Measurements from ENCODE around the gene HCFC1. TPM values are rescaled to one million over a fixed set of nuclear protein-coding genes. Genes with fewer than 3 reads are reported as not detected.
A peak's percentile ranks its signal among the peaks of the same experiment; 100 is the strongest.

The HCFC1 gene
- total and polyA plus RNA-seq, 2 experiments from 2014 or later: 18.9 to 25.0 TPM

DNA sequence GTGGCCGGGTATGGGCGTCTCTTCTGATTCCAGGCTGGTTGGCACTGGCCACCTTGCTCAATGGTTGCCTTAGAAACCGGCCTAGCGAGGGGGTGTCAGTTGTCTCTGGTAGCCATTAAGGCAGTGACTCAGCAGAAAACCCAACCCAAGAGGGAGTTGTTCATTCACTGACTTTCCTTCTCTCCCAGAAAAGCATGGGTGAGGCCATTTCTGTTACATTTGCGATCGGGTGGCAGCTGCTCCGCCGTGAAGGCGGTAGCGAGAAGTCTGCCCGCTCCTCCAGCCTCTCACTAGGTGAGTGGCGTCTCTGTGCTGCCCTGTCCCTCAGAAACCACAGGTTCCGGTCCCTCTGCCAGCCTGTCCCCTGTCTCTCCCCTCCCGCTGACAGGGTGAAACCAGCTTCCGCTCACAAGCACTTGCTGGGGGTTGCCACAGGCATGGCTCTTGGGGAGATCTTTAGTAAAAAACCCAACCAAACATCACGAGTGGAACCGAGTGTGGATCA, 30.6 kb upstream of the HCFC1 start:
- Histone ChIP-seq H3K27me3 (no peaks in the 10 kb centered on the region), H3K4me2 (no peak overlapping the region), H3K36me3 (replicated peaks; ENCODE audit: insufficient read depth, low read depth) (no peaks in the 10 kb centered on the region), H3K79me2 (no peaks in the 10 kb centered on the region), H2AFZ (no peak overlapping the region), H3K9me2 (replicated peaks; ENCODE audit: insufficient read depth) (no peaks in the 10 kb centered on the region), H3K4me3 (no peak overlapping the region), H3K27ac (no peak overlapping the region), H3K9me3 (ENCODE audit: low read depth) (no peaks in the 10 kb centered on the region), H4K20me1 (ENCODE audit: insufficient read depth, poor library complexity, severe bottlenecking) (no peaks in the 10 kb centered on the region), H3K4me1 (ENCODE audit: insufficient read depth) (no peaks in the 10 kb centered on the region)
- DNase-seq (ENCODE audit: low spot score): peak; percentile 35
- 88% methylated on average over 17 of the region's 17 CpGs for WGBS (ENCODE audit: low lambda C conversion rate, missing lambda C conversion rate)
- TF ChIP-seq, protein P1, sequence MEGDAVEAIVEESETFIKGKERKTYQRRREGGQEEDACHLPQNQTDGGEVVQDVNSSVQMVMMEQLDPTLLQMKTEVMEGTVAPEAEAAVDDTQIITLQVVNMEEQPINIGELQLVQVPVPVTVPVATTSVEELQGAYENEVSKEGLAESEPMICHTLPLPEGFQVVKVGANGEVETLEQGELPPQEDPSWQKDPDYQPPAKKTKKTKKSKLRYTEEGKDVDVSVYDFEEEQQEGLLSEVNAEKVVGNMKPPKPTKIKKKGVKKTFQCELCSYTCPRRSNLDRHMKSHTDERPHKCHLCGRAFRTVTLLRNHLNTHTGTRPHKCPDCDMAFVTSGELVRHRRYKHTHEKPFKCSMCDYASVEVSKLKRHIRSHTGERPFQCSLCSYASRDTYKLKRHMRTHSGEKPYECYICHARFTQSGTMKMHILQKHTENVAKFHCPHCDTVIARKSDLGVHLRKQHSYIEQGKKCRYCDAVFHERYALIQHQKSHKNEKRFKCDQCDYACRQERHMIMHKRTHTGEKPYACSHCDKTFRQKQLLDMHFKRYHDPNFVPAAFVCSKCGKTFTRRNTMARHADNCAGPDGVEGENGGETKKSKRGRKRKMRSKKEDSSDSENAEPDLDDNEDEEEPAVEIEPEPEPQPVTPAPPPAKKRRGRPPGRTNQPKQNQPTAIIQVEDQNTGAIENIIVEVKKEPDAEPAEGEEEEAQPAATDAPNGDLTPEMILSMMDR (IDR thresholded peaks at IDR 0.05; ENCODE audit: poor library complexity): no peak
- TF ChIP-seq EZH2 (IDR thresholded peaks at IDR 0.05; ENCODE audit: borderline replicate concordance): no peak
- TF ChIP-seq EZH2phosphoT487 (IDR thresholded peaks at IDR 0.05; ENCODE audit: low read depth, severe bottlenecking, unreplicated experiment): no peak

DNA sequence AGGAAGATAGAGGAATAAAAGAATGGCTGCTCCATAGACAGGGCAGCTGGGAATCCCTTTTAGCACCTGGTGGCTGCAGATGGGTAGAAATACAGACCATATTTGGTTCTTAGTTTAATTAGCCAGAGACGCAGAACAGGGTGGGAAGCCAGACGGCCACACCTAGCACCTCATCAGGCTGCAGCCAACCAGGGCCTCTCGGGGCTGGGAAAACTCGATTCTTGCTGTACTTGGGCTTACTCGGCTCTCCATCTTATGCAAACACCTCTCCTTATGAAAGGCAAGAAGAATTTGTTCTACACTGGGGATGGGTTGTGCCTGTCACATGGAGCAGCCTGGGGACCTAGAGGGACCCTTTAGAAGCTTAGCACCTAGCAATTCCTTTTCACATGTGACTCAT, 28.4 kb upstream of the HCFC1 start:
- Histone ChIP-seq H3K36me3 (replicated peaks; ENCODE audit: insufficient read depth, low read depth) (no peaks in the 10 kb centered on the region), H3K4me3 (no peak overlapping the region), H3K79me2 (no peaks in the 10 kb centered on the region), H3K9me3 (ENCODE audit: low read depth) (no peaks in the 10 kb centered on the region), H4K20me1 (ENCODE audit: insufficient read depth, poor library complexity, severe bottlenecking) (no peaks in the 10 kb centered on the region), H3K4me2 (no peak overlapping the region), H3K27ac (no peak overlapping the region), H2AFZ (no peak overlapping the region), H3K27me3 (no peaks in the 10 kb centered on the region), H3K4me1 (ENCODE audit: insufficient read depth) (no peaks in the 10 kb centered on the region), H3K9me2 (replicated peaks; ENCODE audit: insufficient read depth) (no peaks in the 10 kb centered on the region)
- TF ChIP-seq EZH2 (IDR thresholded peaks at IDR 0.05; ENCODE audit: borderline replicate concordance): no peak
- no peak for TF ChIP-seq EZH2phosphoT487 (IDR thresholded peaks at IDR 0.05; ENCODE audit: low read depth, severe bottlenecking, unreplicated experiment)
- TF ChIP-seq, protein P1 (IDR thresholded peaks at IDR 0.05; ENCODE audit: poor library complexity): no peak
- DNase-seq (ENCODE audit: low spot score): no peak
- 51% methylated on average over 5 of the region's 5 CpGs for WGBS (ENCODE audit: low lambda C conversion rate, missing lambda C conversion rate)

DNA sequence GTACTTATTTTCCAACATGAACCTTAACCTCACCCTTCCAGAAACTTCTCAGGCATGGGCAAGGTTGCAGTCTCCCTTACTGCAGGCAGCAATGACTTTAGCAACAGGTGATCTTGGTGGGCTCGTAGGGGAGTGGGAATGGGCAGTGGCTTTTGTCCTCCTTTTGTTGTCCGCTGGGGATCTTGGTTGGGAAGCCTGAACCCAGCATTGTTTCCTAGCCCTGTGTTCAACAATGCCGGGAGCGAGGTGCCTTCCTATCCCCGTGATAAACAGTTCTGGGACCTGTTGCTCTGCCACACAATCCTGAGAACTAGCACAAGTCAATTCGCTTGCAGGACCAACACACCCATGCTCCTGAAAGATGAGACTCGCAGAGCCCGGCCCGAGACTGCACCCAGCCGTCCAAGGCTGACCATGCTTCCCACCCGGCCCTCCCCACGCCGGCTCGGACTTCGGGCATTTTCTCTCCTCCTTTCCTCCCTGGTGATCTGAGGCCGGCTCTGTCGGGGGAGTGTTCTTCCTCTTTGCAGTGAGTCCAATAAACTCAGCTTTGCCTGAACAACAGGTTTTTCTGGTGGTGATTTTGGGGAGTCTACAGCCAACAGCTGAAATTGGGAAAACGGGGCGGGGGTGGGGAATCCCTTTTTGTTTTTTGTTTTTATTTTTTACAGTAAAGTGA, 27.9 kb upstream of the HCFC1 start:
- H3K4me3 ChIP-seq: no peak overlapping the region
- no peaks in the 10 kb centered on the region for H3K9me2 ChIP-seq (replicated peaks; ENCODE audit: insufficient read depth)
- H3K36me3 ChIP-seq (replicated peaks; ENCODE audit: insufficient read depth, low read depth): no peaks in the 10 kb centered on the region
- no peak overlapping the region for H2AFZ ChIP-seq
- H3K4me1 ChIP-seq (ENCODE audit: insufficient read depth): no peaks in the 10 kb centered on the region
- WGBS (ENCODE audit: low lambda C conversion rate, missing lambda C conversion rate): 74% methylated on average over 12 of the region's 19 CpGs
- TF ChIP-seq, protein P1 (IDR thresholded peaks at IDR 0.05; ENCODE audit: poor library complexity): no peak
- no peak for TF ChIP-seq EZH2phosphoT487 (IDR thresholded peaks at IDR 0.05; ENCODE audit: low read depth, severe bottlenecking, unreplicated experiment)
- no peak for TF ChIP-seq EZH2 (IDR thresholded peaks at IDR 0.05; ENCODE audit: borderline replicate concordance)
- no peaks in the 10 kb centered on the region for H3K9me3 ChIP-seq (ENCODE audit: low read depth)
- no peak overlapping the region for H3K4me2 ChIP-seq
- no peak overlapping the region for H3K27ac ChIP-seq
- no peaks in the 10 kb centered on the region for H3K27me3 ChIP-seq
- H3K79me2 ChIP-seq: no peaks in the 10 kb centered on the region
- DNase-seq (ENCODE audit: low spot score): no peak
- H4K20me1 ChIP-seq (ENCODE audit: insufficient read depth, poor library complexity, severe bottlenecking): no peaks in the 10 kb centered on the region

All from hepatocyte (in vitro differentiated cells).